ENCODE data around the gene PLPPR2. TPM values are rescaled to one million over a fixed set of nuclear protein-coding genes. Genes with fewer than 3 reads are reported as not detected.

PLPPR2 gene
- total and polyA plus RNA-seq, 2 of the 4 experiments (the other 2 are of a cell fraction): 3.9 to 45.2 TPM

GRCh38 chr19:11339254-11340098 is 15.8 kb upstream of the PLPPR2 start, which contains the start of gene RAB3D:
TSS of gene RAB3D (minus strand) at chr19:11339657. CDS start at chr19:11337399, 2,258 bp downstream.
- Histone ChIP-seq H2BK20ac (ENCODE audit: low read depth, low read length) (peak within 1 kb of the TSS; percentile 49; the same call in 1 of the 2 replicates), H2AFZ (replicated peaks; ENCODE audit: low read length, poor library complexity) (peak within 1 kb of the TSS; percentile 93), H3K4ac (ENCODE audit: low read depth, low read length) (peak within 1 kb of the TSS; percentile 74), H2BK15ac (ENCODE audit: low read depth, low read length) (no peak within 1 kb of the TSS; the same call in 1 of the 3 replicates), H3K4me3 (ENCODE audit: insufficient read depth, low read depth, low read length) (peak within 1 kb of the TSS; percentile 85), H3K36me3 (ENCODE audit: control insufficient read depth, insufficient read depth, low read length) (peaks cover 18% of the 10 kb centered on the region), H4K8ac (ENCODE audit: low read depth in 2 of 2, low read length in 2 of 2) (peak within 1 kb of the TSS; percentile 24 to 86; a peak in 3 of 4 replicates), H3K56ac (ENCODE audit: extremely low read depth, insufficient read depth, low read length) (peak within 1 kb of the TSS; percentile 54), H4K20me1 (ENCODE audit: insufficient read depth, low read length) (peaks cover 9% of the 10 kb centered on the region; the same call in 1 of the 2 replicates), H3K9ac (ENCODE audit: low read depth, low read length) (peak within 1 kb of the TSS; percentile 73), H2AK5ac (ENCODE audit: low read depth, low read length) (peak within 1 kb of the TSS; percentile 75), H3K27me3 (ENCODE audit: control insufficient read depth, insufficient read depth, low read length) (no peaks in the 10 kb centered on the region), H3K9me1 (ENCODE audit: insufficient read depth, low read length) (peaks cover 8% of the 10 kb centered on the region), H3K18ac (ENCODE audit: low read depth, low read length) (peak within 1 kb of the TSS; percentile 49), H3K4me1 (ENCODE audit: control insufficient read depth, insufficient read depth, low read length) (peaks cover 8% of the 10 kb centered on the region), H3K79me1 (ENCODE audit: low read depth in 1 of 2, low read length in 2 of 2) (peaks cover 0 to 22% of the 10 kb centered on the region in 2 experiments; a peak in 3 of 4 replicates), H2BK5ac (ENCODE audit: low read depth, low read length, poor library complexity, severe bottlenecking) (no peak within 1 kb of the TSS), H2AK9ac (replicated peaks; ENCODE audit: low read depth, low read length, poor library complexity) (peak within 1 kb of the TSS; percentile 66), H3K14ac (replicated peaks; ENCODE audit: low read depth, low read length) (peak within 1 kb of the TSS; percentile 95), H3K27ac (ENCODE audit: insufficient read depth, low read length) (peak within 1 kb of the TSS; percentile 60), H4K5ac (ENCODE audit: low read depth, low read length) (peak within 1 kb of the TSS; percentile 41; the same call in 1 of the 2 replicates), H2BK120ac (ENCODE audit: low read depth, low read length) (peak within 1 kb of the TSS; percentile 32; the same call in 1 of the 2 replicates), H4K91ac (ENCODE audit: insufficient read depth, low read depth, low read length) (peak within 1 kb of the TSS; percentile 52), H3K9me3 (ENCODE audit: control insufficient read depth, insufficient read depth, low read length) (no peaks in the 10 kb centered on the region), H3K4me2 (ENCODE audit: low read depth, low read length) (peak within 1 kb of the TSS; percentile 86), H3K23ac (ENCODE audit: low read depth, low read length) (peak within 1 kb of the TSS; percentile 68; the same call in 1 of the 2 replicates)
- WGBS, 2 experiments (ENCODE audit: extremely low coverage in 2 of 2, insufficient read length in 1 of 2): 1% methylated on average over 17 of the region's 53 CpGs; no CpG with 5 or more reads in 1 of the 2 experiments
- DNase-seq (peak; percentile 77), ATAC-seq (ENCODE audit: low read depth) (peak; percentile 99)
- no TSS peak for BruUV-seq (replicated peaks)
- TF ChIP-seq RAD21 (IDR thresholded peaks at IDR 0.05; ENCODE audit: low read length): 0 out of 2 replicates have a peak, but pooled peaks have one; percentile 6
- TF ChIP-seq MAZ (IDR thresholded peaks at IDR 0.05; ENCODE audit: borderline replicate concordance, low read depth, low read length): peak; percentile 83; the same call in 1 of the 2 replicates
- no peak for TF ChIP-seq RCOR1 (IDR thresholded peaks at IDR 0.05; ENCODE audit: insufficient replicate concordance, low read length)
- no peak for TF ChIP-seq RFX5 (IDR thresholded peaks at IDR 0.05; ENCODE audit: low read depth, low read length)
- no peak for TF ChIP-seq ELK1 (IDR thresholded peaks at IDR 0.05; ENCODE audit: borderline replicate concordance, low read depth, low read length)
- TF ChIP-seq MXI1 (IDR thresholded peaks at IDR 0.05; ENCODE audit: borderline replicate concordance, low read depth, low read length): no peak
- TF ChIP-seq CEBPB (IDR thresholded peaks at IDR 0.05; ENCODE audit: low read depth, low read length): no peak
- TF ChIP-seq MAFK (IDR thresholded peaks at IDR 0.05; ENCODE audit: low read depth, low read length): no peak
- TF ChIP-seq, protein P1, sequence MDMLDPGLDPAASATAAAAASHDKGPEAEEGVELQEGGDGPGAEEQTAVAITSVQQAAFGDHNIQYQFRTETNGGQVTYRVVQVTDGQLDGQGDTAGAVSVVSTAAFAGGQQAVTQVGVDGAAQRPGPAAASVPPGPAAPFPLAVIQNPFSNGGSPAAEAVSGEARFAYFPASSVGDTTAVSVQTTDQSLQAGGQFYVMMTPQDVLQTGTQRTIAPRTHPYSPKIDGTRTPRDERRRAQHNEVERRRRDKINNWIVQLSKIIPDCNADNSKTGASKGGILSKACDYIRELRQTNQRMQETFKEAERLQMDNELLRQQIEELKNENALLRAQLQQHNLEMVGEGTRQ (IDR thresholded peaks at IDR 0.05; ENCODE audit: low read depth, low read length): no peak
- POLR2A ChIA-PET (ENCODE audit: unreplicated experiment): no interaction called here
- in situ Hi-C loops (cut with MboI; ENCODE audit: low sequenced_read_pairs) (no loop called here), dilution Hi-C loops (cut with HindIII; ENCODE audit: low sequenced_read_pairs, unreplicated experiment) (no loop called here), intact Hi-C loops (cut with micrococcal nuclease) (loop anchor here (1.0 to 2.0 kb wide), 2 partner anchors 15 to 45 kb away; no protein-coding TSS in a partner anchor)
- CTCF ChIA-PET: no interaction called here
